Measurements from ENCODE around the gene KCNJ15. TPM values are rescaled to one million over a fixed set of nuclear protein-coding genes. Genes with fewer than 3 reads are reported as not detected.

KCNJ15 gene
- total RNA-seq, 2 experiments from 2014 or later = 0.60 to 0.96 TPM

- Mint-ChIP-seq H3K27me3 (ENCODE audit: low read depth) (no peaks in the 10 kb centered on the region), H3K4me3 (no peak overlapping the region), H3K27ac (no peak overlapping the region), H3K9me3 (no peaks in the 10 kb centered on the region), H3K4me1 (ENCODE audit: low read depth) (peaks cover 29% of the 10 kb centered on the region), H3K36me3 (ENCODE audit: low read depth) (no peaks in the 10 kb centered on the region)
- CTCF ChIA-PET = interaction anchor here (0.5 to 1.3 kb wide), 3 partner anchors 31 to 102 kb away, joined by 3 to 5 read pairs (median 5); no protein-coding TSS in a partner anchor
- intact Hi-C loops (cut with micrococcal nuclease) = no loop called here
- DNase-seq = no peak
These were observed 64.8 kb downstream of the KCNJ15 start for GRCh38 chr21:38321568-38321967.

DNA sequence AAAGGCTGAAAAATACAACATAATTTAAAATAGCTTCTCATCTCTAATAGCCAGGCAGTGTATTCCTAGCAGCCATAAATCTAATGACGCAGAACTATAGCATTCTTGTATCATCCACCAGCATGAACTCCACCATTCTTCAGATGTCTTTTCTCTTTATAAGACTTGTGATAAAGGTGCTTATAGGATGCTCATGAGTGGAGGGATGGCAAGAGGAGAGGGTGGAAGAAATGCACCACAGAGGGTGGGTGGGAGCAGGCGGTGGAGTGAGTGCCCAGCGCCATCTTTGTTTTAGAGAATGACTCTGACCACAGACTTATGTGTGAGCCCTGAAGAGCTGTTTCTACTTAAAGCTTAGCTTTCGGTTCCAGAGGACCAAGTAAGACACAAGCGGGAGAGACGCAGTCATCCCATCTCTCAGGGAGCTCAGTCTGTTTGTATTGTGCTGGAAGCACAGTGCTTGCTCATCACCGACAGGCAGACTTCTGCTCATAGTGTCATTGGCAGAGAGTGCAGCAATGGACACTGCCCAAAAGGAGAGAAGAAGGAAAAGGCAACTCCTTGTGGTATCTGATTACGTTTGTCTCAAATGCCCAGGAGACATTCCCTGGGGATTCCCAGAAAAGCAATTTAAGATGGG lies 65.6 kb downstream of the KCNJ15 start:
- CTCF ChIA-PET = interaction anchor here (0.5 to 2.5 kb wide), 5 partner anchors 29 to 103 kb away, joined by 3 to 16 read pairs (median 5); no protein-coding TSS in a partner anchor
- Mint-ChIP-seq H3K27me3 (ENCODE audit: low read depth) (no peaks in the 10 kb centered on the region), H3K36me3 (ENCODE audit: low read depth) (no peaks in the 10 kb centered on the region), H3K4me1 (ENCODE audit: low read depth) (peaks cover 33% of the 10 kb centered on the region), H3K9me3 (no peaks in the 10 kb centered on the region), H3K4me3 (no peak overlapping the region), H3K27ac (no peak overlapping the region)
- no peak for DNase-seq
- intact Hi-C loops (cut with micrococcal nuclease) = loop anchor here (2.0 kb wide), 2 partner anchors 22 to 46 kb away; no protein-coding TSS in a partner anchor

DNA sequence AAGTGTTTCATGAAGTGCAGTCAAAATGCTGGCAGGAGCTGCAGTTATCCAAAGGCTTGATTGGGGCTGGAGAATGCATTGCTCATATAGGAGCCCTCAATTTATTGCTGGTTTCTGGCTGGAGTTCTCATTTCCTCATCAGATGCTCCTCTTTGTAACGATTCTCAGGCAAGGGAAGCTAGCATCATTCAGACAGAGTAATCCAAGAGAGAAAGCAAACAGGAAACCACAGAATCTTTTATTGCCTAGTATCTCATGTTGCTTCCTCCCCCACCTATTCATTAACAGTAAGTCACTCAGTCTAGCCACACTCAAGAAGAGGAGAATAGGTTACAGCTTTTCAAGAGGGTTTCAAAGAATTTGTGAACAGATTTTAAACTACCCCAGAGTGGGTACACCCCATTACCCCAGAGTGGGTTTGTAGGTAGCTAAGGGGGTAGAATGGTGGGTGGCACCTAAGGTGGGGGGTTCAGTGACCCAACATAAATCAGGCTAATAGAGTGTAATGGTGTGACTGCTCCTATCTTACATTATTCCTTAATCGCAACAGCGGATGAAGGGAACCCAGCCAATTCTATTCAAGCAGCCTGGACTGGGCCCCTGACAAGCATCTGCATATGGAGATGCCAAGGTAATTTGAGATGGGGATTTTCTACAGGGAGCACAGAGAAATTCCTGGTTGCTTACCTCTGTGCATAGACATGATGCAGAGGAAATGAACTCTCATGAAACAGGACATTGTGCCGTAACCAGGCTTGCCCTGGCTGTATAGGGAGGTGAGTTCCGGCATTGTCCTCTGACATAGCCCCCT lies 67.1 kb downstream of the KCNJ15 start:
- H3K4me1 Mint-ChIP-seq (ENCODE audit: low read depth) = peaks cover 36% of the 10 kb centered on the region
- H3K27ac Mint-ChIP-seq = peak overlapping the region; percentile 17
- H3K27me3 Mint-ChIP-seq (ENCODE audit: low read depth) = no peaks in the 10 kb centered on the region
- no peak for DNase-seq
- CTCF ChIA-PET = interaction anchor here (0.7 to 2.5 kb wide), 6 partner anchors 12 to 153 kb away, joined by 3 to 16 read pairs (median 3); no protein-coding TSS in a partner anchor
- H3K9me3 Mint-ChIP-seq = no peaks in the 10 kb centered on the region
- H3K36me3 Mint-ChIP-seq (ENCODE audit: low read depth) = no peaks in the 10 kb centered on the region
- intact Hi-C loops (cut with micrococcal nuclease) = loop anchor here (1.0 to 2.0 kb wide), 3 partner anchors 23 to 80 kb away; no protein-coding TSS in a partner anchor
- no peak overlapping the region for H3K4me3 Mint-ChIP-seq

- CTCF ChIA-PET = interaction anchor here (0.6 to 2.5 kb wide), 4 partner anchors 26 to 154 kb away, joined by 3 to 16 read pairs (median 4); no protein-coding TSS in a partner anchor
- H3K36me3 Mint-ChIP-seq (ENCODE audit: low read depth) = no peaks in the 10 kb centered on the region
These were observed 68.4 kb downstream of the KCNJ15 start for GRCh38 chr21:38325216-38325615.

GRCh38 chr21:38325731-38326420 lies 69.1 kb downstream of the KCNJ15 start:
- intact Hi-C loops (cut with micrococcal nuclease) = no loop called here
- H3K27ac Mint-ChIP-seq = no peak overlapping the region

More at GRCh38 chr21:38325216-38325615, 68.4 kb downstream of the KCNJ15 start:
- intact Hi-C loops (cut with micrococcal nuclease) = no loop called here
- Mint-ChIP-seq H3K4me3 (no peak overlapping the region), H3K4me1 (ENCODE audit: low read depth) (peaks cover 36% of the 10 kb centered on the region), H3K27me3 (ENCODE audit: low read depth) (no peaks in the 10 kb centered on the region), H3K27ac (no peak overlapping the region), H3K9me3 (no peaks in the 10 kb centered on the region)
- DNase-seq = no peak

DNA sequence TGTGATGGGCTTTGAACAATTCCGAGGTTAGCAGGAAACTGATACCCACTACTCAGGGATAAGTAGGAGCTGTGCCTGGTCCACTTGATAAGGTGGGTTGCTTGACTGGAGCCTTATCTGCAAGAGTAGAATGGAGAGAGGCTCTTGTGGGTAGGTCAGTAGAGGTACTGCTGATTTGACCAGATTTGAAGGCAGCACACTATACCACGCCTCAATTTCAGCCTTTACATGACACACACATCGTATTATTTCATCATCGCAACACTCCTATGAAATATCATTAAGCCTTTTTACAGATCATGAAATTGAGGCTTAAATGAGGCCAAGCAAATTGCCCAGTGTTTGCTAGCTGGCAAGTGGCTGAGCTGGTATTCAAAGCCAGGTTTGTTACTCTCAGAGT lies 69.6 kb downstream of the KCNJ15 start:
- H3K27ac Mint-ChIP-seq = no peak overlapping the region
- H3K27me3 Mint-ChIP-seq (ENCODE audit: low read depth) = no peaks in the 10 kb centered on the region
- H3K4me3 Mint-ChIP-seq = no peak overlapping the region
- CTCF ChIA-PET = no interaction called here
- DNase-seq = no peak
- H3K4me1 Mint-ChIP-seq (ENCODE audit: low read depth) = peaks cover 36% of the 10 kb centered on the region
- H3K9me3 Mint-ChIP-seq = no peaks in the 10 kb centered on the region
- intact Hi-C loops (cut with micrococcal nuclease) = no loop called here
- H3K36me3 Mint-ChIP-seq (ENCODE audit: low read depth) = no peaks in the 10 kb centered on the region

More at GRCh38 chr21:38325731-38326420, 69.1 kb downstream of the KCNJ15 start:
- peaks cover 36% of the 10 kb centered on the region for H3K4me1 Mint-ChIP-seq (ENCODE audit: low read depth)
- no peaks in the 10 kb centered on the region for H3K9me3 Mint-ChIP-seq
- no peaks in the 10 kb centered on the region for H3K27me3 Mint-ChIP-seq (ENCODE audit: low read depth)
- CTCF ChIA-PET = interaction anchor here (1.0 to 1.9 kb wide), 2 partner anchors 30 to 48 kb away, joined by 3 to 4 read pairs; no protein-coding TSS in a partner anchor
- no peaks in the 10 kb centered on the region for H3K36me3 Mint-ChIP-seq (ENCODE audit: low read depth)
- no peak for DNase-seq
- H3K4me3 Mint-ChIP-seq = no peak overlapping the region

DNA sequence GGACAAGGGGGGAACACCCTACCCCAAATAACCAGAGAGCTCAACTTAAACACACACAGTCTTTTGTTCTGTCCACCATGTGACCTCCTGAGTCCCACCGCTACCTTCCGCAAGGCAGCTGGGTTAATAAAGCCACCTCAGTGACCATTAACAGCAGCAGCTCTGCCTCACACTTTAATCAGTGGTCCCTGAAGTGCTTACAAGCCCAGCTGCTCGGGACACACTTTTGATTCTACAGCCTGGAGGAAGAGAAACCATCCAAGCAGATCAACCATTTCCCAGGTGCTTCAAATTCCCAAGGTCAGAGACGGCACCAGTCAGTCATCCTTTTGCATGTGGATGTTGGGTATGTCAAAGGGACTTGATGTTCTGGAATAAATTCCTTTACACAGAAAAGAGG lies 70.1 kb downstream of the KCNJ15 start:
- Mint-ChIP-seq H3K4me3 (no peak overlapping the region), H3K9me3 (no peaks in the 10 kb centered on the region), H3K27me3 (ENCODE audit: low read depth) (no peaks in the 10 kb centered on the region), H3K4me1 (ENCODE audit: low read depth) (peaks cover 36% of the 10 kb centered on the region), H3K36me3 (ENCODE audit: low read depth) (no peaks in the 10 kb centered on the region), H3K27ac (no peak overlapping the region)
- DNase-seq = no peak
- intact Hi-C loops (cut with micrococcal nuclease) = no loop called here
- CTCF ChIA-PET = interaction anchor here (0.7 kb wide), 1 partner anchor 156 kb away, joined by 3 read pairs; no protein-coding TSS in a partner anchor

DNA sequence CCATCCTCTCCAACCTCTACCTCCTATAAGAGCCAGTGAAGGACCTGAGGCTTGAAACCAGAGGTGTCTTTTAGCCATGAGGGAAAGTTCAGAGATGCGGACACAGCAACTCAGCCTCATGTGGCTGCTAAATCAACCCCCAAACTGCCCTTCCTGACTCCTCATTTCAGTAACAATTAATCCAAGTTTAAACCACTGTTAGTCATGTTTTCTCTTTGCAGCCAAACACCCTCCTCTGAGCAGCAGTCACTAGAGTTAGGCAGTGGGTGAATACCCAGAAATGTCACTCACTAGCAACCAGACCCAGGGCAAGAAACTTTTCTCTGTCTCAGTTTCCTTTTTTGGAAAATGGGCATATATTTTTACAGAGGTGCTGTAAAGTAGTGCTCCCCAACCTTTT lies 71.2 kb downstream of the KCNJ15 start:
- H3K4me1 Mint-ChIP-seq (ENCODE audit: low read depth) = peaks cover 32% of the 10 kb centered on the region
- no peak overlapping the region for H3K4me3 Mint-ChIP-seq
- H3K27ac Mint-ChIP-seq = no peak overlapping the region
- DNase-seq = no peak
- intact Hi-C loops (cut with micrococcal nuclease) = loop anchor here (2.0 kb wide), 1 partner anchor 25 kb away; no protein-coding TSS in a partner anchor
- H3K36me3 Mint-ChIP-seq (ENCODE audit: low read depth) = no peaks in the 10 kb centered on the region
- H3K9me3 Mint-ChIP-seq = no peaks in the 10 kb centered on the region
- CTCF ChIA-PET = interaction anchor here (0.6 to 1.1 kb wide), 3 partner anchors 24 to 157 kb away, joined by 3 to 5 read pairs (median 3); no protein-coding TSS in a partner anchor
- no peaks in the 10 kb centered on the region for H3K27me3 Mint-ChIP-seq (ENCODE audit: low read depth)

DNA sequence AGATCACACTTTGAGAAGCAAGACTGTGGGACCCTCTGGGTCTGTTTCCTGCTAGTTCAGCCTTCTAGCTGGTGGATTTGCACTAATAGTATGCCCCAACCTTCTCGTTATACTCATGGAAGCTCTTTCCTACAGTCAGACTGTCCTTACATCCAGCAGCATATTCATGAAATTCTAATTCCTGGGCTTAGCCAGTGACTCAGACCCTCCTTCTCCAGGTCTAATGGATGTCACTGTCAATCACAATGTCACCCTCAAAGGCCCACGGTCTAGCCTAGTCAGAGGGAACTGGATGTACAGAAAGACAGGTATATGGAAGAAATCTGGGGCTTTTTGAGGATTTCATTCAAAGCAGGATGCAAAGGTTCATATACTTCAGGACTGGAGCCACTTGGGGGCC lies 72.4 kb downstream of the KCNJ15 start:
- DNase-seq = no peak
- H3K27ac Mint-ChIP-seq = no peak overlapping the region
- H3K27me3 Mint-ChIP-seq (ENCODE audit: low read depth) = no peaks in the 10 kb centered on the region
- peaks cover 20% of the 10 kb centered on the region for H3K4me1 Mint-ChIP-seq (ENCODE audit: low read depth)
- CTCF ChIA-PET = interaction anchor here (0.6 to 1.1 kb wide), 2 partner anchors 97 to 158 kb away, joined by 3 to 4 read pairs; no protein-coding TSS in a partner anchor
- H3K9me3 Mint-ChIP-seq = no peaks in the 10 kb centered on the region
- no peaks in the 10 kb centered on the region for H3K36me3 Mint-ChIP-seq (ENCODE audit: low read depth)
- H3K4me3 Mint-ChIP-seq = no peak overlapping the region
- intact Hi-C loops (cut with micrococcal nuclease) = loop anchor here (2.0 kb wide), 1 partner anchor 24 kb away; no protein-coding TSS in a partner anchor

DNA sequence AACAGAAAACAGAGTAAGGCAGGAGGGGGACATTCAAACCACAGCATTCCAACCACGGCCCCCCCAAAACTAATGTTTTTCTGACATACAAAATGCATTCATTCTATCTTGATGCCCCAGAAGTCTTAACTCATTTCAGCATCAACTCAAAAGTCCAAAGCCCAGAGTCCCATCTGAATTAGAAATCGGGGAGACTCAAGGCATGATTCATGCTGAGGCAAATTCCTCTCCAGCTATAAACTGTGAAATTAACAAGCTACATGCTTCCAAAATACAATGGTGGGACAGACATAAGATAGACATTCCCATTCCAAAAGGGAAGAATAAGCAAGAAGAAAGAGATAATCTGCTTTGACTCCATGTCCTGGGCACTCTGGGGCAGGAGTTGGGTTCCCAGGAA lies 73.9 kb downstream of the KCNJ15 start:
- no peak overlapping the region for H3K4me3 Mint-ChIP-seq
- peaks cover 7% of the 10 kb centered on the region for H3K4me1 Mint-ChIP-seq (ENCODE audit: low read depth)
- H3K27me3 Mint-ChIP-seq (ENCODE audit: low read depth) = no peaks in the 10 kb centered on the region
- CTCF ChIA-PET = interaction anchor here (0.6 kb wide), 1 partner anchor 643 kb away, joined by 6 read pairs; no protein-coding TSS in a partner anchor
- H3K36me3 Mint-ChIP-seq (ENCODE audit: low read depth) = no peaks in the 10 kb centered on the region
- no peaks in the 10 kb centered on the region for H3K9me3 Mint-ChIP-seq
- H3K27ac Mint-ChIP-seq = no peak overlapping the region
- intact Hi-C loops (cut with micrococcal nuclease) = no loop called here
- DNase-seq = no peak

GRCh38 chr21:38333301-38334272 lies 76.8 kb downstream of the KCNJ15 start:
- CTCF ChIA-PET = interaction anchor here (0.6 to 3.0 kb wide), 10 partner anchors 10 to 176 kb away, joined by 3 to 10 read pairs (median 3); no protein-coding TSS in a partner anchor
- Mint-ChIP-seq H3K4me1 (ENCODE audit: low read depth) (no peaks in the 10 kb centered on the region), H3K27me3 (ENCODE audit: low read depth) (no peaks in the 10 kb centered on the region), H3K27ac (no peak overlapping the region), H3K4me3 (no peak overlapping the region), H3K9me3 (no peaks in the 10 kb centered on the region), H3K36me3 (ENCODE audit: low read depth) (no peaks in the 10 kb centered on the region)
- DNase-seq = no peak
- intact Hi-C loops (cut with micrococcal nuclease) = no loop called here

Measured in activated naive CD4-positive, alpha-beta T cell treated with anti-CD3 and anti-CD28 coated beads for 36 hours (primary cell).